Neural cell (in vitro differentiated cells): Measurements from ENCODE around the gene PFN2. TPM values are rescaled to one million over a fixed set of nuclear protein-coding genes. Genes with fewer than 3 reads are reported as not detected.

Source experiments
- H2AFZ ChIP-seq: fragments of 200-600, 300-800 bp; sonication (generic), shearing (Covaris generic); 2 replicates; pipeline ENCODE4 v1.6.0; 2014; ENCODE audit warnings: low read depth, mild to moderate bottlenecking, antibody characterized with exemption, low read length, moderate library complexity
- H3F3A ChIP-seq: fragments of 200-600 bp; shearing (Covaris generic); 2 replicates; pipeline ENCODE4 v1.6.1; 2016; ENCODE audit warnings: mild to moderate bottlenecking, moderate library complexity, mixed read lengths, antibody characterized with exemption, low read length; ENCODE audit not compliant: insufficient read depth, poor library complexity, severe bottlenecking
- H3K27ac ChIP-seq: fragments of 200-600, 300-800 bp; sonication (generic), shearing (Covaris generic); 2 replicates; pipeline ENCODE4 v1.5.1; 2014; ENCODE audit warnings: mild to moderate bottlenecking, low read length, moderate library complexity
- H3K27me3 ChIP-seq: fragments of 300-800, 200-600 bp; sonication (generic), shearing (Covaris generic); 2 replicates; pipeline ENCODE4 v1.6.0; 2014; ENCODE audit warnings: mild to moderate bottlenecking, low read depth, low read length, moderate library complexity; ENCODE audit not compliant: insufficient read depth
- H3K36me3 ChIP-seq: fragments of 300-800, 200-600 bp; sonication (generic), shearing (Covaris generic); 2 replicates; pipeline ENCODE4 v1.5.1; 2014; ENCODE audit warnings: mild to moderate bottlenecking, antibody characterized with exemption, low read length, moderate library complexity; ENCODE audit not compliant: insufficient read depth
- H3K4me2 ChIP-seq: fragments of 300-800, 200-600 bp; sonication (generic), shearing (Covaris generic); 2 replicates; pipeline ENCODE4 v1.6.0; 2014; ENCODE audit warnings: mild to moderate bottlenecking, low read length
- H3K4me3 ChIP-seq: fragments of 300-800, 200-600 bp; sonication (generic), shearing (Covaris generic); 2 replicates; pipeline ENCODE4 v1.5.1; 2014; ENCODE audit warnings: mild to moderate bottlenecking, low read length, moderate library complexity
- H3K79me2 ChIP-seq: fragments of 200-600 bp; shearing (Covaris generic); replicated peaks from 2 replicates; pipeline ENCODE4 v1.6.0; 2014; ENCODE audit warnings: mild to moderate bottlenecking, low read length, moderate library complexity; ENCODE audit not compliant: insufficient read depth
- H3K9ac ChIP-seq: fragments of 300-800, 200-600 bp; sonication (generic), shearing (Covaris generic); 2 replicates; pipeline ENCODE4 v1.6.1; 2016; ENCODE audit warnings: mild to moderate bottlenecking, low read length, mixed read lengths
- H3K9me2 ChIP-seq: fragments of 200-600 bp; shearing (Covaris generic); 2 replicates; pipeline ENCODE4 v1.6.1; 2016; ENCODE audit warnings: mild to moderate bottlenecking, low read length, mixed read lengths; ENCODE audit not compliant: insufficient read depth
- H3K9me3 ChIP-seq: fragments of 200-600, 300-800 bp; sonication (generic), shearing (Covaris generic); 2 replicates; pipeline ENCODE4 v1.6.1; 2016; ENCODE audit warnings: mild to moderate bottlenecking, mixed run types, low read length, moderate library complexity, mixed read lengths
- H4K20me1 ChIP-seq: fragments of 200-600 bp; shearing (Covaris generic); 2 replicates; pipeline ENCODE4 v1.6.1; 2016; ENCODE audit warnings: mild to moderate bottlenecking, mixed run types; ENCODE audit not compliant: insufficient read depth
- CTCF ChIP-seq: fragments of 450-650 bp; IDR thresholded peaks from 2 replicates; pipeline ENCODE4 v1.5.1; 2014; ENCODE audit warnings: antibody characterized with exemption, mild to moderate bottlenecking, moderate library complexity; ENCODE audit not compliant: poor library complexity, severe bottlenecking
- EP300 ChIP-seq: fragments of 450-650 bp; conservative IDR thresholded peaks from 2 replicates; pipeline ENCODE4 v1.6.1; 2014; ENCODE audit warnings: antibody characterized with exemption, mild to moderate bottlenecking, moderate library complexity; ENCODE audit not compliant: poor library complexity, severe bottlenecking
- EZH2 ChIP-seq: fragments of 200-600, 300-800 bp; shearing (Covaris generic), sonication (generic); IDR thresholded peaks from 2 replicates; pipeline ENCODE4 v1.6.1; 2014; ENCODE audit warnings: antibody characterized with exemption, low read length, borderline replicate concordance, mild to moderate bottlenecking; ENCODE audit not compliant: insufficient read depth, poor library complexity, severe bottlenecking
- MXI1 ChIP-seq: fragments of 450-650 bp; conservative IDR thresholded peaks from 2 replicates; pipeline ENCODE4 v1.6.1; 2014; ENCODE audit warnings: antibody characterized with exemption, mild to moderate bottlenecking; ENCODE audit not compliant: poor library complexity, severe bottlenecking
- POLR2AphosphoS5 ChIP-seq: IDR thresholded peaks from 2 replicates; pipeline ENCODE4 v1.6.1; 2012
- RAD21 ChIP-seq: fragments of 450-650 bp; conservative IDR thresholded peaks from 2 replicates; pipeline ENCODE4 v1.6.1; 2014; ENCODE audit warnings: antibody characterized with exemption, mild to moderate bottlenecking, moderate library complexity
- REST ChIP-seq: IDR thresholded peaks from 2 replicates; pipeline ENCODE4 v1.6.1; 2012; ENCODE audit warnings: borderline replicate concordance
- SMC3 ChIP-seq: fragments of 450-650 bp; conservative IDR thresholded peaks from 2 replicates; pipeline ENCODE4 v1.6.1; 2014; ENCODE audit warnings: antibody characterized with exemption, mild to moderate bottlenecking, moderate library complexity; ENCODE audit not compliant: poor library complexity
- TAF1 ChIP-seq: IDR thresholded peaks from 2 replicates; pipeline ENCODE4 v1.6.1; 2012; ENCODE audit warnings: low read depth
- polyA plus RNA-seq: library from polyadenylated mRNA; depleted of rRNA; stranded (reverse); fragments of >200 nt; gene quantifications from 2 replicates; pipeline ENCODE4 v1.2.3, GENCODE V29; 2014
- small RNA-seq, 3 experiments: library from RNA; depleted of rRNA; stranded (forward); fragments of <200 nt; gene quantifications; one replicate each; pipeline ENCODE3, GENCODE V24; 2012

PFN2 gene
- polyA plus RNA-seq, 1 donor from 2014 or later, result 527 TPM

GRCh38 chr3:149917124-149917667, 53.5 kb downstream of the PFN2 start:
- no peaks in the 10 kb centered on the region for H3K9me3 ChIP-seq
- H3K27ac ChIP-seq, result no peak overlapping the region
- TF ChIP-seq TAF1 (no peak), CTCF (no peak), EZH2 (no peak), REST (no peak), RAD21 (no peak), SMC3 (no peak), POLR2AphosphoS5 (no peak), MXI1 (no peak), EP300 (no peak)
- no peak overlapping the region for H3K4me3 ChIP-seq
- H3K9ac ChIP-seq, result no peak overlapping the region
- H3K36me3 ChIP-seq, result peaks cover 11% of the 10 kb centered on the region
- H3K9me2 ChIP-seq, result no peaks in the 10 kb centered on the region
- H2AFZ ChIP-seq, result no peak overlapping the region
- no peak overlapping the region for H3K4me2 ChIP-seq
- H3F3A ChIP-seq, result no peaks in the 10 kb centered on the region
- H4K20me1 ChIP-seq, result no peaks in the 10 kb centered on the region
- H3K27me3 ChIP-seq, result no peaks in the 10 kb centered on the region
- no peaks in the 10 kb centered on the region for H3K79me2 ChIP-seq

Small RNA genes within 50 kb of the gene (small RNA-seq; reads per million reads assigned to genes)
- gene RNU6-720P, result 0 to 0.08 (median 0) reads per million in 3 experiments

Other genes starting within 250 kb of the PFN2 start
- gene COMMD2, start 218.4 kb downstream of the PFN2 start, polyA plus RNA-seq, result 95.2 and 126 TPM in 2 replicates
- not detected in 2 replicates for gene ANKUB1, start 178.3 kb downstream of the PFN2 start, polyA plus RNA-seq
- 52.3 and 61.5 TPM in 2 replicates for gene RNF13, start 157.7 kb downstream of the PFN2 start, polyA plus RNA-seq